Pancreas (tissue), 10 donors: ENCODE measurements around the gene FBXL2. TPM values are rescaled to one million over a fixed set of nuclear protein-coding genes. Genes with fewer than 3 reads are reported as not detected.

Experiments used
- ATAC-seq, 4 donors: fragments of 200-7000 bp; cut with Tn5 transposase; one replicate each; pipeline versions ENCODE4 v1.8.0 to v1.9.1; 2020; ENCODE audit warnings: mild to moderate bottlenecking in 4 of 4, moderate library complexity in 4 of 4
- DNase-seq, 6 donors: peaks; one replicate each; pipeline ENCODE4 v3.0.0-alpha.2; 2020
- FAIRE-seq: peaks from 2 replicates; lab custom pipeline; 2012; peaks lifted over from hg19 to GRCh38; lab: Jason Lieb, UNC
- H3K27ac ChIP-seq, 4 donors: fragments of 200-600 bp; sonication (generic); 1 replicate in 3 of 4; 2 replicates in 1 of 4; pipeline versions ENCODE4 v1.5.0 to v1.8.0; 2020
- H3K27me3 ChIP-seq, 4 donors: fragments of 200-600 bp; one replicate each; pipeline ENCODE4 v1.8.0; 2021
- H3K36me3 ChIP-seq, 3 donors: fragments of 200-600 bp; sonication (generic) in 1 of 3; one replicate each; pipeline versions ENCODE4 v1.5.0 to v1.8.0; 2020 to 2021
- H3K4me1 ChIP-seq, 3 donors: fragments of 200-600 bp; one replicate each; pipeline ENCODE4 v1.8.0; 2021
- H3K4me3 ChIP-seq, 4 donors: fragments of 200-600 bp; sonication (generic) in 2 of 4; one replicate each; pipeline versions ENCODE4 v1.5.0 to v1.8.0; 2020 to 2021
- H3K9me3 ChIP-seq, 4 donors: fragments of 200-600 bp; one replicate each; pipeline ENCODE4 v1.8.0; 2021
- WGBS, 2 donors: extraction: QIAGEN DNeasy Blood & Tissue Kit; methylation state at CpG; one replicate each; pipeline ENCODE4 v1.1.7; 2013; 5-methylcytosine and 5-hydroxymethylcytosine counted together
- intact Hi-C, 3 donors: fragments of 100-400 bp; cut with DNase I; formaldehyde crosslinking; loops; one replicate each; pipeline versions ENCODE4 v1.11.1 to v1.14.2; 2022
- polyA plus RNA-seq, 2 donors: library from polyadenylated mRNA; stranded (reverse); fragments of 200-250 nt; gene quantifications; one replicate each; pipeline ENCODE4 v1.2.3, GENCODE V29; 2013
- total RNA-seq, 6 donors: library from RNA; stranded (reverse); fragmentation: NEBNext Ultra II Directional in 4 of 6; extraction: Animal tissue kit (Norgen Biotek cat#: 25700) in 4 of 6; gene quantifications; one replicate each; pipeline versions ENCODE4 v1.2.1 to v1.2.4, GENCODE V29; 2021 to 2023
- TF ChIP-seq, protein P1 (sequence below), 4 donors: fragments of 200-600 bp; sonication (generic) in 3 of 4; IDR thresholded peaks; one replicate each; pipeline versions ENCODE4 v1.5.0 to v1.8.0; 2021; ENCODE audit warnings: antibody characterized with exemption in 4 of 4
- donor health status: healthy with polysubstance abuse.
- donor health status: DM: no; HTN: no; CAD: no; lungs with moderate emphysema.
- donor health status: DM: no; HTN: no; CAD: no.
- donor health status: control.
- donor health status: control.
- donor health status: Bipolar disorder and iron deficiency.
- donor health status: DM: yes; HTN: yes; CAD: no.
- donor health status: DM: no; HTN: no; CAD: no.
- donor health status: DM: no; HTN: no; CAD: no.
- donor health status: DM: yes; HTN: yes; CAD: no.

Gene FBXL2
- total and polyA plus RNA-seq, 8 donors, result 1.8 to 7.8 (median 2.9) TPM

- Histone ChIP-seq H3K9me3 (no peaks in the 10 kb centered on the region), H3K27ac (no peak overlapping the region), H3K4me1 (no peaks in the 10 kb centered on the region), H3K36me3 (no peaks in the 10 kb centered on the region), H3K27me3 (no peaks in the 10 kb centered on the region), H3K4me3 (no peak overlapping the region)
- 79 to 89% methylated on average over 4 of the region's 4 CpGs for WGBS, 2 donors
- DNase-seq, result no peak
- FAIRE-seq, result no peak
- intact Hi-C loops, result no loop called here
- TF ChIP-seq, protein P1, sequence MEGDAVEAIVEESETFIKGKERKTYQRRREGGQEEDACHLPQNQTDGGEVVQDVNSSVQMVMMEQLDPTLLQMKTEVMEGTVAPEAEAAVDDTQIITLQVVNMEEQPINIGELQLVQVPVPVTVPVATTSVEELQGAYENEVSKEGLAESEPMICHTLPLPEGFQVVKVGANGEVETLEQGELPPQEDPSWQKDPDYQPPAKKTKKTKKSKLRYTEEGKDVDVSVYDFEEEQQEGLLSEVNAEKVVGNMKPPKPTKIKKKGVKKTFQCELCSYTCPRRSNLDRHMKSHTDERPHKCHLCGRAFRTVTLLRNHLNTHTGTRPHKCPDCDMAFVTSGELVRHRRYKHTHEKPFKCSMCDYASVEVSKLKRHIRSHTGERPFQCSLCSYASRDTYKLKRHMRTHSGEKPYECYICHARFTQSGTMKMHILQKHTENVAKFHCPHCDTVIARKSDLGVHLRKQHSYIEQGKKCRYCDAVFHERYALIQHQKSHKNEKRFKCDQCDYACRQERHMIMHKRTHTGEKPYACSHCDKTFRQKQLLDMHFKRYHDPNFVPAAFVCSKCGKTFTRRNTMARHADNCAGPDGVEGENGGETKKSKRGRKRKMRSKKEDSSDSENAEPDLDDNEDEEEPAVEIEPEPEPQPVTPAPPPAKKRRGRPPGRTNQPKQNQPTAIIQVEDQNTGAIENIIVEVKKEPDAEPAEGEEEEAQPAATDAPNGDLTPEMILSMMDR (IDR thresholded peaks at IDR 0.05), result no peak
- no peak for ATAC-seq
Measured at GRCh38 chr3:33271324-33271723, 5.9 kb upstream of the FBXL2 start.

DNA sequence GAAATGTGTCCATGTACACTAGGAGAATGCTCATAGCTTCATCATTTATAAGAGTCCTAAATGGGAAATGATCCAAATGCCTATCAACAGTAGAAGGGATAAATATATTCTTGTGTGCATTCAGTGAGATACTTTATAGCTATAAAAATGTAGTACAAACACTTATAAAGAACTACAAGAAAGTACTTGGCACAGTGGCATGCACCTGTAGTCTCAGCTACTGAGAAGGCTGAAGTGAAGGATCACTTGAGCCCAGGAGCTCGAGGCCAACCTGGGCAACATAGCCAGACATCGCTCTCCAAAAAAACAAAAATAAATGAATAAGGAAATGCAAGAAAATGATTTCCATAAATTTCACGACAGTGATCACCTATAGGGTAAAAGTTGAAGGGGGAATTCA, 3.6 kb upstream of the FBXL2 start:
- Histone ChIP-seq H3K4me3 (no peak overlapping the region), H3K36me3 (no peaks in the 10 kb centered on the region), H3K9me3 (no peaks in the 10 kb centered on the region), H3K27me3 (no peaks in the 10 kb centered on the region), H3K27ac (no peak overlapping the region), H3K4me1 (no peaks in the 10 kb centered on the region)
- intact Hi-C loops, result no loop called here
- ATAC-seq (no peak), FAIRE-seq (no peak), DNase-seq (no peak)
- TF ChIP-seq, protein P1 (IDR thresholded peaks at IDR 0.05), result no peak
- WGBS, 2 donors, result 76 to 87% methylated on average over 3 of the region's 3 CpGs

DNA sequence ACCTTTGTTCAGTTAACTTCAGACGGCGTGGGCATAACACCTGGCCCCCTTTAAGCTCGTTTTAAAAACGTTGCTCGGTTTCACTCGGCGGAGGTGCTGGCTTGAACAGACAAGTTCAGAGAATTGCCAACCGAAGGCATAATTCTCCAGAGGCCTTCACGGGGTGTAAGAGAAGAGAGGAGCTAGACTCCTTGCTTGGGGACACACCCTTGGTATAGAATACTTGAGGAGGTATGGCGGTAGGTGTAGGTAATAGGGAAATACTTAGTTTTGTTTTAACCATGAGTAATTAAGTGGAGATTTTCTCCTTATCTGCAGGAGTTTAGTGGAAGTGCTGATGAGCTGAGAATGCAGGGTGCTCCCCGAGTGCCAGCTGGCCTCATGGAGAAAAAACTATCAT, 921 bp downstream of the FBXL2 start:
- DNase-seq, result no peak
- Histone ChIP-seq H3K9me3 (no peaks in the 10 kb centered on the region), H3K4me1 (no peaks in the 10 kb centered on the region), H3K36me3 (no peaks in the 10 kb centered on the region), H3K27ac (no peak overlapping the region), H3K27me3 (no peaks in the 10 kb centered on the region), H3K4me3 (peak overlapping the region; percentile 67 to 97 (median 83))
- TF ChIP-seq, protein P1 (IDR thresholded peaks at IDR 0.05), result no peak
- WGBS, 2 donors, result 7% methylated on average over 11 of the region's 11 CpGs
- no peak for FAIRE-seq
- intact Hi-C loops, result no loop called here
- peak; percentile 29 to 39 (median 36) for ATAC-seq

GRCh38 chr3:33287672-33288282, 10.5 kb downstream of the FBXL2 start:
- no peak for FAIRE-seq
- Histone ChIP-seq H3K36me3 (no peaks in the 10 kb centered on the region), H3K27me3 (no peaks in the 10 kb centered on the region), H3K27ac (no peak overlapping the region), H3K4me1 (no peaks in the 10 kb centered on the region), H3K4me3 (no peak overlapping the region), H3K9me3 (no peaks in the 10 kb centered on the region)
- DNase-seq, result no peak
- WGBS, 2 donors, result 63 to 76% methylated on average over 1 of the region's 1 CpG
- intact Hi-C loops, result no loop called here
- TF ChIP-seq, protein P1 (IDR thresholded peaks at IDR 0.05), result no peak
- no peak for ATAC-seq

DNA sequence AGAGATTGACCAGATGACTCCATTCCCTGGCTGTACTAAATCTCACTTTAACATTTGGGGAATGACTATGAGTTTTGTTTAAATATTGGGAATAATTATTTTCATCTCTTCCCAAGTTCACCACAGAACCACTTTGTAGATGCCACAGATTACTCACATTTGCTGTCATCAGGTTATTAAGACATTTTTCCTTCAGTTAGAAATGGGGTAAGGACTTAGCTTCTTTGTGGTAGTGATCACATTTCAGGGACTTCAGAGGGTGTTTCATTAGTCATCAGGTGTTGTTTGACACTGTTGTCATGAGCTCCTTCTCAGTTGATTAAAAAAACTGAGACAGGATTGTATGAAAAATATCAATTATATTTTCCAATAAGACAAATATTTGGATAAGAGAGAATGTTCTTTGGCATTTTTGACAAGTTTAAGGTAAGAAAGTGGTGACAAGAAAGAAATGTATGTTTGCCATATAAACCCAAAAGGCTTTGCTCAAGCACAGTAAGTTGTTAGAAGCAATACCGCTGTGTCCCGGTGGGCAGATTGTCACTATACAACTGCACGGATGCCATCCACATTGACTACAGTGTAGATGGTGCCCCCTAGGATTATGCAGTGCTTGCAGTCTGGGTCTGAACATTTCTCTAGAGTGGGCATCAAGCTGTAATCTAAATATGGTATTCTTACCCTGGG, 22.3 kb downstream of the FBXL2 start:
- Histone ChIP-seq H3K27ac (no peak overlapping the region), H3K27me3 (no peaks in the 10 kb centered on the region), H3K4me1 (no peaks in the 10 kb centered on the region), H3K36me3 (no peaks in the 10 kb centered on the region), H3K4me3 (no peak overlapping the region), H3K9me3 (no peaks in the 10 kb centered on the region)
- no peak for DNase-seq
- TF ChIP-seq, protein P1 (IDR thresholded peaks at IDR 0.05), result no peak
- FAIRE-seq, result no peak
- ATAC-seq, result no peak
- 96 to 97% methylated on average over 3 of the region's 3 CpGs for WGBS, 2 donors
- intact Hi-C loops, result no loop called here
